HCT116 (cell line): ENCODE data around the gene BTD. TPM values are rescaled to one million over a fixed set of nuclear protein-coding genes. Genes with fewer than 3 reads are reported as not detected.

Experiments
- ATAC-seq: fragments of 200-7000 bp; cut with Tn5 transposase; 2 replicates; pipeline ENCODE4 v1.9.1; 2020; ENCODE audit warnings: mild to moderate bottlenecking, moderate library complexity
- BruUV-seq: library from RNA; stranded (reverse); fragments of 400-500 nt; replicated peaks from 2 replicates; lab custom pipeline; 2021; lab: Mats Ljungman, UMichigan
- CTCF ChIA-PET: fragments of 300-600 bp; sonication (Branson Sonifier 250); formaldehyde crosslinking; loops from one replicate; lab custom pipeline; 2021; ENCODE audit warnings: antibody characterized with exemption; lab: Charles Lee
- POLR2A ChIA-PET: fragments of 300-600, 350-600 bp; sonication (Branson Sonifier 250); formaldehyde crosslinking; loops from one replicate; lab custom pipeline; 2021; ENCODE audit warnings: antibody characterized with exemption; lab: Charles Lee
- RAD21 ChIA-PET, 2 experiments: fragments of 300-600 bp; sonication (Branson Sonifier 250); formaldehyde crosslinking; loops; one replicate each; lab custom pipeline; 2023; ENCODE audit warnings: low total read pairs in 2 of 2; ENCODE audit not compliant: uncharacterized antibody in 2 of 2, unreplicated experiment in 2 of 2, low non-redundant PET in 1 of 2; lab: Charles Lee
- DNase-seq: peaks from one replicate; pipeline ENCODE4 v3.0.0-alpha.2; 2010; ENCODE audit warnings: low read depth, low spot score
- H2AFZ ChIP-seq: fragments of 200-600 bp; shearing (Covaris generic), sonication (generic); 2 replicates; pipeline ENCODE4 v1.6.1; 2017; ENCODE audit warnings: low read depth, mixed run types, mixed read lengths, antibody characterized with exemption, low read length; ENCODE audit not compliant: poor library complexity, severe bottlenecking
- H3K27ac ChIP-seq: 2 replicates; pipeline ENCODE4 v1.5.1; 2012; ENCODE audit warnings: low read depth, low read length
- H3K27me3 ChIP-seq: fragments of 200-600 bp; sonication (generic); 2 replicates; pipeline ENCODE4 v1.6.1; 2016; ENCODE audit warnings: mixed run types, low read length, mixed read lengths; ENCODE audit not compliant: insufficient read depth
- H3K36me3 ChIP-seq, 2 experiments: fragments of 200-500 bp in 1 of 2; fragments of 200-600 bp in 1 of 2; sonication (Bioruptor generic) in 1 of 2; sonication (generic) in 1 of 2; 2 replicates each; pipeline versions ENCODE4 v1.5.1 to v1.6.1; 2014 to 2016; ENCODE audit warnings: low read length in 2 of 2, inconsistent platforms in 1 of 2, mixed read lengths in 1 of 2, mixed run types in 1 of 2; ENCODE audit not compliant: insufficient read depth in 2 of 2, control insufficient read depth in 1 of 2
- H3K4me1 ChIP-seq, 2 experiments: fragments of 200-600 bp in 1 of 2; sonication (generic) in 1 of 2; 2 replicates each; pipeline versions ENCODE4 v1.5.1 to v1.6.1; 2012 to 2017; ENCODE audit warnings: low read length in 2 of 2, inconsistent platforms in 1 of 2, mild to moderate bottlenecking in 1 of 2, mixed read lengths in 1 of 2, mixed run types in 1 of 2, moderate library complexity in 1 of 2; ENCODE audit not compliant: insufficient read depth in 2 of 2, control insufficient read depth in 1 of 2
- H3K4me2 ChIP-seq: fragments of 200-600 bp; sonication (generic); 2 replicates; pipeline ENCODE4 v1.6.1; 2017; ENCODE audit warnings: mixed run types, low read length, mixed read lengths
- H3K4me3 ChIP-seq, 2 experiments: fragments of 200-600 bp in 1 of 2; sonication (generic) in 1 of 2; replicated peaks in 1 of 2; 2 replicates each; pipeline ENCODE4 v1.5.1; 2011 to 2016; ENCODE audit warnings: low read length in 2 of 2, control low read depth in 1 of 2, low read depth in 1 of 2, mild to moderate bottlenecking in 1 of 2, mixed read lengths in 1 of 2, mixed run types in 1 of 2
- H3K79me2 ChIP-seq: fragments of 200-600 bp; sonication (generic); 2 replicates; pipeline ENCODE4 v1.6.1; 2017; ENCODE audit warnings: mild to moderate bottlenecking, mixed run types, low read length, moderate library complexity, mixed read lengths; ENCODE audit not compliant: insufficient read depth
- H3K9ac ChIP-seq: fragments of 200-600 bp; sonication (generic); 2 replicates; pipeline ENCODE4 v1.6.1; 2016; ENCODE audit warnings: low read length, mixed read lengths
- H3K9me2 ChIP-seq: fragments of 200-600 bp; sonication (generic), shearing (Covaris generic); 2 replicates; pipeline ENCODE4 v1.6.1; 2017; ENCODE audit warnings: mixed run types, mild to moderate bottlenecking, moderate library complexity; ENCODE audit not compliant: insufficient read depth
- H3K9me3 ChIP-seq, 2 experiments: fragments of 200-500 bp in 1 of 2; fragments of 200-600 bp in 1 of 2; sonication (Bioruptor generic) in 1 of 2; sonication (generic) in 1 of 2; 2 replicates each; pipeline ENCODE4 v1.6.1; 2014 to 2017; ENCODE audit warnings: low read length in 2 of 2, mixed read lengths in 2 of 2, inconsistent platforms in 1 of 2, low read depth in 1 of 2, mild to moderate bottlenecking in 1 of 2, mixed run types in 1 of 2, moderate library complexity in 1 of 2; ENCODE audit not compliant: control insufficient read depth in 1 of 2, insufficient read depth in 1 of 2
- H4K20me1 ChIP-seq: fragments of 200-600 bp; sonication (generic), shearing (Covaris generic); 2 replicates; pipeline ENCODE4 v1.6.1; 2017; ENCODE audit warnings: mixed run types, mild to moderate bottlenecking, moderate library complexity; ENCODE audit not compliant: insufficient read depth
- ATF3 ChIP-seq: IDR thresholded peaks from 2 replicates; pipeline ENCODE4 v1.6.1; 2012
- CEBPB ChIP-seq: IDR thresholded peaks from 2 replicates; pipeline ENCODE4 v1.6.1; 2012; ENCODE audit warnings: low read depth
- EGR1 ChIP-seq: IDR thresholded peaks from 2 replicates; pipeline ENCODE4 v1.6.1; 2012; ENCODE audit warnings: low read depth
- ELF1 ChIP-seq: IDR thresholded peaks from 2 replicates; pipeline ENCODE4 v1.6.1; 2012; ENCODE audit warnings: low read depth, borderline replicate concordance
- EZH2 ChIP-seq: fragments of 200-600 bp; sonication (generic); IDR thresholded peaks from 2 replicates; pipeline ENCODE4 v1.6.1; 2017; ENCODE audit warnings: antibody characterized with exemption, mixed run types
- FOSL1 ChIP-seq: IDR thresholded peaks from 2 replicates; pipeline ENCODE4 v1.6.1; 2012; ENCODE audit warnings: low read depth
- JUND ChIP-seq: IDR thresholded peaks from 2 replicates; pipeline ENCODE4 v1.6.1; 2012
- POLR2A ChIP-seq: IDR thresholded peaks from 2 replicates; pipeline ENCODE4 v1.7.0; 2011; ENCODE audit warnings: borderline replicate concordance; ENCODE audit not compliant: insufficient read depth, insufficient read length; ENCODE audit errors: extremely low read depth
- POLR2AphosphoS5 ChIP-seq: IDR thresholded peaks from 2 replicates; pipeline ENCODE4 v1.6.1; 2011; ENCODE audit warnings: mild to moderate bottlenecking, low read depth, low read length, moderate library complexity
- RAD21 ChIP-seq: IDR thresholded peaks from 2 replicates; pipeline ENCODE4 v1.6.1; 2012; ENCODE audit warnings: low read depth, mild to moderate bottlenecking
- SIN3A ChIP-seq: IDR thresholded peaks from 2 replicates; pipeline ENCODE4 v1.6.1; 2012; ENCODE audit warnings: low read depth
- SP1 ChIP-seq: IDR thresholded peaks from 2 replicates; pipeline ENCODE4 v1.6.1; 2012; ENCODE audit warnings: low read depth
- SRF ChIP-seq: IDR thresholded peaks from 2 replicates; pipeline ENCODE4 v1.6.1; 2012; ENCODE audit warnings: low read depth
- TCF7L2 ChIP-seq: IDR thresholded peaks from 2 replicates; pipeline ENCODE4 v1.7.0; 2011; ENCODE audit warnings: borderline replicate concordance, inconsistent platforms; ENCODE audit not compliant: insufficient read depth, insufficient read length; ENCODE audit errors: extremely low read depth
- YY1 ChIP-seq: IDR thresholded peaks from 2 replicates; pipeline ENCODE4 v1.6.1; 2011; ENCODE audit warnings: low read length, low read depth, moderate library complexity, mild to moderate bottlenecking; ENCODE audit not compliant: insufficient replicate concordance; ENCODE audit errors: extremely low read depth
- ZFX ChIP-seq: fragments of 450-650 bp; IDR thresholded peaks from 2 replicates; pipeline ENCODE4 v1.6.1; 2017
- intact Hi-C: fragments of 100-400 bp; cut with micrococcal nuclease; formaldehyde crosslinking; loops from 2 replicates; pipeline ENCODE4 v1.10.0; 2022
- total RNA-seq: library from RNA; stranded (reverse); gene quantifications from one replicate; pipeline ENCODE4 v1.2.1, GENCODE V29; 2021; ENCODE audit not compliant: unreplicated experiment
- TF ChIP-seq, protein P1 (sequence below), 3 experiments: fragments of 200-600 bp in 1 of 3; sonication (generic) in 1 of 3; IDR thresholded peaks in 2 of 3; conservative IDR thresholded peaks in 1 of 3; 2 replicates each; pipeline ENCODE4 v1.5.1; 2012 to 2017; ENCODE audit warnings: low read depth in 2 of 3, low read length in 2 of 3, antibody characterized with exemption in 1 of 3, borderline replicate concordance in 1 of 3, control low read depth in 1 of 3, mild to moderate bottlenecking in 1 of 3, mixed read lengths in 1 of 3, mixed run types in 1 of 3, moderate library complexity in 1 of 3; ENCODE audit not compliant: insufficient read depth in 1 of 3
- TF ChIP-seq, protein P2 (sequence below): IDR thresholded peaks from 2 replicates; pipeline ENCODE4 v1.6.1; 2012; ENCODE audit warnings: low read depth
- TF ChIP-seq, protein P3 (sequence below): IDR thresholded peaks from 2 replicates; pipeline ENCODE4 v1.6.1; 2011; ENCODE audit warnings: mild to moderate bottlenecking, low read length, moderate library complexity; ENCODE audit not compliant: insufficient replicate concordance; ENCODE audit errors: extremely low read depth
- TF ChIP-seq, protein P4 (sequence below): IDR thresholded peaks from 2 replicates; pipeline ENCODE4 v1.6.1; 2012

The BTD gene
- total RNA-seq, 1 experiment from 2014 or later: 5.0 TPM

- no peak overlapping the region for H2AFZ ChIP-seq
- no TSS peak for BruUV-seq
- POLR2A ChIA-PET: interaction anchor here (2.2 kb wide), 1 partner anchor 13 kb away, joined by 5 read pairs; no protein-coding TSS in a partner anchor
- H3K36me3 ChIP-seq: no peaks in the 10 kb centered on the region
- H3K79me2 ChIP-seq: no peaks in the 10 kb centered on the region
- no peaks in the 10 kb centered on the region for H4K20me1 ChIP-seq
- H3K9me2 ChIP-seq: no peaks in the 10 kb centered on the region
- H3K27me3 ChIP-seq: no peaks in the 10 kb centered on the region
- no peak overlapping the region for H3K27ac ChIP-seq
- H3K4me2 ChIP-seq: no peak overlapping the region
- no peak for DNase-seq
- intact Hi-C loops: loop anchor here (5.0 to 10.0 kb wide), 2 partner anchors 412 to 544 kb away; no protein-coding TSS in a partner anchor
- CTCF ChIA-PET: interaction anchor here (1.1 kb wide), 1 partner anchor 179 kb away, joined by 3 read pairs; no protein-coding TSS in a partner anchor
- H3K9me3 ChIP-seq: no peaks in the 10 kb centered on the region
- RAD21 ChIA-PET: no interaction called here
- H3K9ac ChIP-seq: no peak overlapping the region
- peaks cover 35 to 76% of the 10 kb centered on the region in 2 experiments for H3K4me1 ChIP-seq
- TF ChIP-seq POLR2AphosphoS5 (no peak), YY1 (no peak), JUND (no peak), SRF (no peak), RAD21 (no peak), ATF3 (no peak), CEBPB (no peak), SP1 (no peak), TCF7L2 (no peak), ZFX (no peak), POLR2A (no peak), ELF1 (no peak), FOSL1 (no peak), EGR1 (no peak), EZH2 (no peak), SIN3A (no peak)
- TF ChIP-seq, protein P1, sequence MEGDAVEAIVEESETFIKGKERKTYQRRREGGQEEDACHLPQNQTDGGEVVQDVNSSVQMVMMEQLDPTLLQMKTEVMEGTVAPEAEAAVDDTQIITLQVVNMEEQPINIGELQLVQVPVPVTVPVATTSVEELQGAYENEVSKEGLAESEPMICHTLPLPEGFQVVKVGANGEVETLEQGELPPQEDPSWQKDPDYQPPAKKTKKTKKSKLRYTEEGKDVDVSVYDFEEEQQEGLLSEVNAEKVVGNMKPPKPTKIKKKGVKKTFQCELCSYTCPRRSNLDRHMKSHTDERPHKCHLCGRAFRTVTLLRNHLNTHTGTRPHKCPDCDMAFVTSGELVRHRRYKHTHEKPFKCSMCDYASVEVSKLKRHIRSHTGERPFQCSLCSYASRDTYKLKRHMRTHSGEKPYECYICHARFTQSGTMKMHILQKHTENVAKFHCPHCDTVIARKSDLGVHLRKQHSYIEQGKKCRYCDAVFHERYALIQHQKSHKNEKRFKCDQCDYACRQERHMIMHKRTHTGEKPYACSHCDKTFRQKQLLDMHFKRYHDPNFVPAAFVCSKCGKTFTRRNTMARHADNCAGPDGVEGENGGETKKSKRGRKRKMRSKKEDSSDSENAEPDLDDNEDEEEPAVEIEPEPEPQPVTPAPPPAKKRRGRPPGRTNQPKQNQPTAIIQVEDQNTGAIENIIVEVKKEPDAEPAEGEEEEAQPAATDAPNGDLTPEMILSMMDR (IDR thresholded peaks at IDR 0.05 in 2 of 3, conservative IDR thresholded peaks at IDR 0.05 in 1 of 3; ENCODE audit: borderline replicate concordance in 1 of 3, insufficient read depth in 1 of 3, low read depth in 2 of 3, low read length in 2 of 3): no peak
- TF ChIP-seq, protein P2, sequence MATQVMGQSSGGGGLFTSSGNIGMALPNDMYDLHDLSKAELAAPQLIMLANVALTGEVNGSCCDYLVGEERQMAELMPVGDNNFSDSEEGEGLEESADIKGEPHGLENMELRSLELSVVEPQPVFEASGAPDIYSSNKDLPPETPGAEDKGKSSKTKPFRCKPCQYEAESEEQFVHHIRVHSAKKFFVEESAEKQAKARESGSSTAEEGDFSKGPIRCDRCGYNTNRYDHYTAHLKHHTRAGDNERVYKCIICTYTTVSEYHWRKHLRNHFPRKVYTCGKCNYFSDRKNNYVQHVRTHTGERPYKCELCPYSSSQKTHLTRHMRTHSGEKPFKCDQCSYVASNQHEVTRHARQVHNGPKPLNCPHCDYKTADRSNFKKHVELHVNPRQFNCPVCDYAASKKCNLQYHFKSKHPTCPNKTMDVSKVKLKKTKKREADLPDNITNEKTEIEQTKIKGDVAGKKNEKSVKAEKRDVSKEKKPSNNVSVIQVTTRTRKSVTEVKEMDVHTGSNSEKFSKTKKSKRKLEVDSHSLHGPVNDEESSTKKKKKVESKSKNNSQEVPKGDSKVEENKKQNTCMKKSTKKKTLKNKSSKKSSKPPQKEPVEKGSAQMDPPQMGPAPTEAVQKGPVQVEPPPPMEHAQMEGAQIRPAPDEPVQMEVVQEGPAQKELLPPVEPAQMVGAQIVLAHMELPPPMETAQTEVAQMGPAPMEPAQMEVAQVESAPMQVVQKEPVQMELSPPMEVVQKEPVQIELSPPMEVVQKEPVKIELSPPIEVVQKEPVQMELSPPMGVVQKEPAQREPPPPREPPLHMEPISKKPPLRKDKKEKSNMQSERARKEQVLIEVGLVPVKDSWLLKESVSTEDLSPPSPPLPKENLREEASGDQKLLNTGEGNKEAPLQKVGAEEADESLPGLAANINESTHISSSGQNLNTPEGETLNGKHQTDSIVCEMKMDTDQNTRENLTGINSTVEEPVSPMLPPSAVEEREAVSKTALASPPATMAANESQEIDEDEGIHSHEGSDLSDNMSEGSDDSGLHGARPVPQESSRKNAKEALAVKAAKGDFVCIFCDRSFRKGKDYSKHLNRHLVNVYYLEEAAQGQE: no peak
- TF ChIP-seq, protein P3, sequence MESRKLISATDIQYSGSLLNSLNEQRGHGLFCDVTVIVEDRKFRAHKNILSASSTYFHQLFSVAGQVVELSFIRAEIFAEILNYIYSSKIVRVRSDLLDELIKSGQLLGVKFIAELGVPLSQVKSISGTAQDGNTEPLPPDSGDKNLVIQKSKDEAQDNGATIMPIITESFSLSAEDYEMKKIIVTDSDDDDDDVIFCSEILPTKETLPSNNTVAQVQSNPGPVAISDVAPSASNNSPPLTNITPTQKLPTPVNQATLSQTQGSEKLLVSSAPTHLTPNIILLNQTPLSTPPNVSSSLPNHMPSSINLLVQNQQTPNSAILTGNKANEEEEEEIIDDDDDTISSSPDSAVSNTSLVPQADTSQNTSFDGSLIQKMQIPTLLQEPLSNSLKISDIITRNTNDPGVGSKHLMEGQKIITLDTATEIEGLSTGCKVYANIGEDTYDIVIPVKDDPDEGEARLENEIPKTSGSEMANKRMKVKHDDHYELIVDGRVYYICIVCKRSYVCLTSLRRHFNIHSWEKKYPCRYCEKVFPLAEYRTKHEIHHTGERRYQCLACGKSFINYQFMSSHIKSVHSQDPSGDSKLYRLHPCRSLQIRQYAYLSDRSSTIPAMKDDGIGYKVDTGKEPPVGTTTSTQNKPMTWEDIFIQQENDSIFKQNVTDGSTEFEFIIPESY: no peak
- TF ChIP-seq, protein P4, sequence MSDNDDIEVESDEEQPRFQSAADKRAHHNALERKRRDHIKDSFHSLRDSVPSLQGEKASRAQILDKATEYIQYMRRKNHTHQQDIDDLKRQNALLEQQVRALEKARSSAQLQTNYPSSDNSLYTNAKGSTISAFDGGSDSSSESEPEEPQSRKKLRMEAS: no peak
- H3K4me3 ChIP-seq: no peak overlapping the region
- ATAC-seq: no peak
Observed at GRCh38 chr3:15633159-15633558, 31.6 kb downstream of the BTD start.
